Liver (tissue), 9 donors: ENCODE results near the gene SHISA4. TPM values are rescaled to one million over a fixed set of nuclear protein-coding genes. Genes with fewer than 3 reads are reported as not detected.
A peak's percentile ranks its signal among the peaks of the same experiment; 100 is the strongest.

ENCODE experiments used
- DNase-seq: peaks from one replicate; pipeline ENCODE4 v3.0.0-alpha.2; 2017; ENCODE audit warnings: low spot score
- H3K27ac ChIP-seq, 2 donors: one replicate each; pipeline ENCODE4 v1.7.0; 2013; ENCODE audit warnings: inconsistent platforms in 2 of 2, low read length in 2 of 2, control low read depth in 1 of 2, low read depth in 1 of 2, mild to moderate bottlenecking in 1 of 2
- H3K27me3 ChIP-seq, 4 donors: one replicate each; pipeline versions ENCODE4 v1.6.1 to v1.7.0; 2013; ENCODE audit warnings: low read length in 3 of 4, inconsistent platforms in 1 of 4, mild to moderate bottlenecking in 1 of 4, moderate library complexity in 1 of 4; ENCODE audit not compliant: control insufficient read depth in 4 of 4, insufficient read depth in 4 of 4
- H3K36me3 ChIP-seq, 4 donors: one replicate each; pipeline versions ENCODE4 v1.6.1 to v1.7.0; 2013; ENCODE audit warnings: low read length in 3 of 4, mild to moderate bottlenecking in 3 of 4, low read depth in 1 of 4, moderate library complexity in 1 of 4; ENCODE audit not compliant: control insufficient read depth in 4 of 4, insufficient read depth in 3 of 4
- H3K4me1 ChIP-seq, 4 donors: one replicate each; pipeline versions ENCODE4 v1.6.1 to v1.7.0; 2013; ENCODE audit warnings: low read length in 3 of 4, mild to moderate bottlenecking in 3 of 4, moderate library complexity in 1 of 4; ENCODE audit not compliant: control insufficient read depth in 4 of 4, insufficient read depth in 4 of 4
- H3K4me3 ChIP-seq, 3 donors: one replicate each; pipeline versions ENCODE4 v1.6.1 to v1.7.0; 2013; ENCODE audit warnings: low read length in 3 of 3, control low read depth in 1 of 3, low read depth in 1 of 3, mild to moderate bottlenecking in 1 of 3
- H3K9ac ChIP-seq, 2 donors: one replicate each; pipeline ENCODE4 v1.7.0; 2013; ENCODE audit warnings: low read length in 2 of 2, mild to moderate bottlenecking in 2 of 2, moderate library complexity in 2 of 2, control low read depth in 1 of 2, low read depth in 1 of 2
- H3K9me3 ChIP-seq, 4 donors: one replicate each; pipeline versions ENCODE4 v1.6.1 to v1.7.0; 2013; ENCODE audit warnings: low read length in 3 of 4; ENCODE audit not compliant: control insufficient read depth in 4 of 4
- ATF3 ChIP-seq: IDR thresholded peaks from 2 replicates; pipeline ENCODE4 v1.6.1; 2016; ENCODE audit warnings: antibody characterized with exemption
- HNF4A ChIP-seq, 2 donors: conservative IDR thresholded peaks; 2 replicates each; pipeline ENCODE4 v1.6.1; 2016; ENCODE audit warnings: antibody characterized with exemption in 2 of 2, mild to moderate bottlenecking in 2 of 2
- HNF4G ChIP-seq: IDR thresholded peaks from 2 replicates; pipeline ENCODE4 v1.6.1; 2016; ENCODE audit warnings: antibody characterized with exemption
- JUND ChIP-seq, 2 donors: IDR thresholded peaks; 2 replicates each; pipeline ENCODE4 v1.6.1; 2016; ENCODE audit warnings: antibody characterized with exemption in 2 of 2
- MAX ChIP-seq: IDR thresholded peaks from 2 replicates; pipeline ENCODE4 v1.6.1; 2016; ENCODE audit warnings: antibody characterized with exemption
- NR2F2 ChIP-seq: IDR thresholded peaks from 2 replicates; pipeline ENCODE4 v1.6.1; 2016; ENCODE audit warnings: antibody characterized with exemption
- RAD21 ChIP-seq, 2 donors: IDR thresholded peaks; 2 replicates each; pipeline ENCODE4 v1.6.1; 2016; ENCODE audit warnings: antibody characterized with exemption in 2 of 2, mild to moderate bottlenecking in 2 of 2
- RXRA ChIP-seq, 2 donors: IDR thresholded peaks; 2 replicates each; pipeline ENCODE4 v1.6.1; 2017 to 2018; ENCODE audit warnings: antibody characterized with exemption in 2 of 2, mild to moderate bottlenecking in 1 of 2
- SP1 ChIP-seq: IDR thresholded peaks from 2 replicates; pipeline ENCODE4 v1.6.1; 2018; ENCODE audit warnings: antibody characterized with exemption, mild to moderate bottlenecking
- TAF1 ChIP-seq: conservative IDR thresholded peaks from 2 replicates; pipeline ENCODE4 v1.6.1; 2016; ENCODE audit warnings: antibody characterized with exemption, mild to moderate bottlenecking
- ZBTB33 ChIP-seq: IDR thresholded peaks from 2 replicates; pipeline ENCODE4 v1.6.1; 2016; ENCODE audit warnings: antibody characterized with exemption
- WGBS: extraction: QIAGEN DNeasy Blood & Tissue Kit; methylation state at CpG from one replicate; pipeline ENCODE4 v1.1.7; 2013; 5-methylcytosine and 5-hydroxymethylcytosine counted together
- polyA plus RNA-seq, 2 donors: library from polyadenylated mRNA; stranded (reverse) in 1 of 2; unstranded in 1 of 2; fragments of 200-250 nt in 1 of 2; fragments of >200 nt in 1 of 2; fragmentation: Nextera tagmentation in 1 of 2; extraction: Ambion mirVana in 1 of 2; gene quantifications; one replicate each; pipeline versions ENCODE4 v1.2.1 to v1.2.3, GENCODE V29; 2013 to 2015
- total RNA-seq, 2 donors: library from RNA; depleted of rRNA; stranded (reverse); fragments of >200 nt; gene quantifications; one replicate each; pipeline ENCODE4 v1.2.3, GENCODE V29; 2014
- TF ChIP-seq, protein P1 (sequence below): IDR thresholded peaks from 2 replicates; pipeline ENCODE4 v1.6.1; 2016; ENCODE audit warnings: antibody characterized with exemption, mild to moderate bottlenecking
- donor health status: healthy.
- donor health status: healthy.
- donor health status: healthy.
- donor health status: healthy.
- donor health status: healthy.

Gene SHISA4
- total and polyA plus RNA-seq, 4 donors: 0.47 to 4.1 (median 2.1) TPM

- no peaks in the 10 kb centered on the region for H3K27me3 ChIP-seq
- H3K27ac ChIP-seq: no peak overlapping the region
- TF ChIP-seq HNF4G (no peak), NR2F2 (peak; percentile 81), TAF1 (no peak)
- H3K9ac ChIP-seq: no peak overlapping the region
- no peak overlapping the region for H3K4me3 ChIP-seq
- 41% methylated on average over 11 of the region's 11 CpGs for WGBS
- H3K4me1 ChIP-seq: peaks cover 0 to 3% (median 0%) of the 10 kb centered on the region in 4 donors
- no peaks in the 10 kb centered on the region for H3K36me3 ChIP-seq
- H3K9me3 ChIP-seq: no peaks in the 10 kb centered on the region
- peak; percentile 44 for DNase-seq
Observed at GRCh38 chr1:201916649-201917249, 28.1 kb downstream of the SHISA4 start.

GRCh38 chr1:201917362-201918033 lies 28.8 kb downstream of the SHISA4 start:
- 86% methylated on average over 7 of the region's 7 CpGs for WGBS
- H3K4me1 ChIP-seq: peaks cover 0 to 3% (median 0%) of the 10 kb centered on the region in 4 donors
- no peak for TF ChIP-seq MAX
- TF ChIP-seq RAD21 (IDR thresholded peaks at IDR 0.05): no peak
- TF ChIP-seq NR2F2: peak; percentile 61
- no peak for TF ChIP-seq ATF3
- no peak for TF ChIP-seq ZBTB33
- peak; percentile 35 to 53 for TF ChIP-seq JUND (IDR thresholded peaks at IDR 0.05)
- peak; percentile 41 for TF ChIP-seq SP1
- no peak for TF ChIP-seq HNF4A (conservative IDR thresholded peaks at IDR 0.05)
- peak in 1 of 2 donors; percentile 6 for TF ChIP-seq RXRA (IDR thresholded peaks at IDR 0.05)
- TF ChIP-seq, protein P1, sequence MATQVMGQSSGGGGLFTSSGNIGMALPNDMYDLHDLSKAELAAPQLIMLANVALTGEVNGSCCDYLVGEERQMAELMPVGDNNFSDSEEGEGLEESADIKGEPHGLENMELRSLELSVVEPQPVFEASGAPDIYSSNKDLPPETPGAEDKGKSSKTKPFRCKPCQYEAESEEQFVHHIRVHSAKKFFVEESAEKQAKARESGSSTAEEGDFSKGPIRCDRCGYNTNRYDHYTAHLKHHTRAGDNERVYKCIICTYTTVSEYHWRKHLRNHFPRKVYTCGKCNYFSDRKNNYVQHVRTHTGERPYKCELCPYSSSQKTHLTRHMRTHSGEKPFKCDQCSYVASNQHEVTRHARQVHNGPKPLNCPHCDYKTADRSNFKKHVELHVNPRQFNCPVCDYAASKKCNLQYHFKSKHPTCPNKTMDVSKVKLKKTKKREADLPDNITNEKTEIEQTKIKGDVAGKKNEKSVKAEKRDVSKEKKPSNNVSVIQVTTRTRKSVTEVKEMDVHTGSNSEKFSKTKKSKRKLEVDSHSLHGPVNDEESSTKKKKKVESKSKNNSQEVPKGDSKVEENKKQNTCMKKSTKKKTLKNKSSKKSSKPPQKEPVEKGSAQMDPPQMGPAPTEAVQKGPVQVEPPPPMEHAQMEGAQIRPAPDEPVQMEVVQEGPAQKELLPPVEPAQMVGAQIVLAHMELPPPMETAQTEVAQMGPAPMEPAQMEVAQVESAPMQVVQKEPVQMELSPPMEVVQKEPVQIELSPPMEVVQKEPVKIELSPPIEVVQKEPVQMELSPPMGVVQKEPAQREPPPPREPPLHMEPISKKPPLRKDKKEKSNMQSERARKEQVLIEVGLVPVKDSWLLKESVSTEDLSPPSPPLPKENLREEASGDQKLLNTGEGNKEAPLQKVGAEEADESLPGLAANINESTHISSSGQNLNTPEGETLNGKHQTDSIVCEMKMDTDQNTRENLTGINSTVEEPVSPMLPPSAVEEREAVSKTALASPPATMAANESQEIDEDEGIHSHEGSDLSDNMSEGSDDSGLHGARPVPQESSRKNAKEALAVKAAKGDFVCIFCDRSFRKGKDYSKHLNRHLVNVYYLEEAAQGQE: no peak
- no peak for DNase-seq
- H3K4me3 ChIP-seq: no peak overlapping the region
- H3K27me3 ChIP-seq: no peaks in the 10 kb centered on the region
- H3K9ac ChIP-seq: no peak overlapping the region
- H3K27ac ChIP-seq: peak overlapping the region in 1 of 2 donors; percentile 18
- no peaks in the 10 kb centered on the region for H3K9me3 ChIP-seq
- no peaks in the 10 kb centered on the region for H3K36me3 ChIP-seq
